HUDEP-2 (cell line): ENCODE results near the gene LPA.
"Not testable (repeated sequence)": the region's sequence is repeated elsewhere in the genome, so short reads cannot be mapped to it uniquely, and the experiment has no call there.

Source experiments
- DNase-seq, 76 experiments: peaks; one replicate each; lab custom pipeline; 2025; ENCODE audit not compliant: unreplicated experiment in 76 of 76; lab: John Stamatoyannopoulos, UW

LPA gene, protein sequence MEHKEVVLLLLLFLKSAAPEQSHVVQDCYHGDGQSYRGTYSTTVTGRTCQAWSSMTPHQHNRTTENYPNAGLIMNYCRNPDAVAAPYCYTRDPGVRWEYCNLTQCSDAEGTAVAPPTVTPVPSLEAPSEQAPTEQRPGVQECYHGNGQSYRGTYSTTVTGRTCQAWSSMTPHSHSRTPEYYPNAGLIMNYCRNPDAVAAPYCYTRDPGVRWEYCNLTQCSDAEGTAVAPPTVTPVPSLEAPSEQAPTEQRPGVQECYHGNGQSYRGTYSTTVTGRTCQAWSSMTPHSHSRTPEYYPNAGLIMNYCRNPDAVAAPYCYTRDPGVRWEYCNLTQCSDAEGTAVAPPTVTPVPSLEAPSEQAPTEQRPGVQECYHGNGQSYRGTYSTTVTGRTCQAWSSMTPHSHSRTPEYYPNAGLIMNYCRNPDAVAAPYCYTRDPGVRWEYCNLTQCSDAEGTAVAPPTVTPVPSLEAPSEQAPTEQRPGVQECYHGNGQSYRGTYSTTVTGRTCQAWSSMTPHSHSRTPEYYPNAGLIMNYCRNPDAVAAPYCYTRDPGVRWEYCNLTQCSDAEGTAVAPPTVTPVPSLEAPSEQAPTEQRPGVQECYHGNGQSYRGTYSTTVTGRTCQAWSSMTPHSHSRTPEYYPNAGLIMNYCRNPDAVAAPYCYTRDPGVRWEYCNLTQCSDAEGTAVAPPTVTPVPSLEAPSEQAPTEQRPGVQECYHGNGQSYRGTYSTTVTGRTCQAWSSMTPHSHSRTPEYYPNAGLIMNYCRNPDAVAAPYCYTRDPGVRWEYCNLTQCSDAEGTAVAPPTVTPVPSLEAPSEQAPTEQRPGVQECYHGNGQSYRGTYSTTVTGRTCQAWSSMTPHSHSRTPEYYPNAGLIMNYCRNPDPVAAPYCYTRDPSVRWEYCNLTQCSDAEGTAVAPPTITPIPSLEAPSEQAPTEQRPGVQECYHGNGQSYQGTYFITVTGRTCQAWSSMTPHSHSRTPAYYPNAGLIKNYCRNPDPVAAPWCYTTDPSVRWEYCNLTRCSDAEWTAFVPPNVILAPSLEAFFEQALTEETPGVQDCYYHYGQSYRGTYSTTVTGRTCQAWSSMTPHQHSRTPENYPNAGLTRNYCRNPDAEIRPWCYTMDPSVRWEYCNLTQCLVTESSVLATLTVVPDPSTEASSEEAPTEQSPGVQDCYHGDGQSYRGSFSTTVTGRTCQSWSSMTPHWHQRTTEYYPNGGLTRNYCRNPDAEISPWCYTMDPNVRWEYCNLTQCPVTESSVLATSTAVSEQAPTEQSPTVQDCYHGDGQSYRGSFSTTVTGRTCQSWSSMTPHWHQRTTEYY (N-terminal part only)

DNA sequence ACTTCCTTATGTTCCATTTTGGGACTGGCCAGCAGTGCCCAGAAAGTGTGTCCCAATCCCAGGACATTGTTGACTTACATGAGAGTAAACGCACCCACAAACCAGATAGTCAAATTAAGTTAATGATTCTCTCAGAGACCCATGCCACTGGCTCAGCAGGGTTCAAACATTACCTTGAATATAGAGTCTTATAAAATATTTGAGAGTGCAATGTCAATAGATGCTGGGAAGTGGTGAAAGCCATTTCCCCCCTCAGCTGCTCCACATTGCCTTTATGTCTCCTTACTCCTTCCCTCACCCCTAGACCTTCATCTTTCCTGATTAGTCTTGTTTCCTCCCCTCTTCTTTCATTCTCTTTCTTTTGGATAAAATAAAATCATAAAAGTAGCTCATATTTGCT, at the start of gene LPA:
Gene LPA (minus strand): TSS at position 78 of the 400 bp plus-strand sequence. CDS start 61 bp downstream, at position 17.
- not testable (repeated sequence) for DNase-seq

DNA sequence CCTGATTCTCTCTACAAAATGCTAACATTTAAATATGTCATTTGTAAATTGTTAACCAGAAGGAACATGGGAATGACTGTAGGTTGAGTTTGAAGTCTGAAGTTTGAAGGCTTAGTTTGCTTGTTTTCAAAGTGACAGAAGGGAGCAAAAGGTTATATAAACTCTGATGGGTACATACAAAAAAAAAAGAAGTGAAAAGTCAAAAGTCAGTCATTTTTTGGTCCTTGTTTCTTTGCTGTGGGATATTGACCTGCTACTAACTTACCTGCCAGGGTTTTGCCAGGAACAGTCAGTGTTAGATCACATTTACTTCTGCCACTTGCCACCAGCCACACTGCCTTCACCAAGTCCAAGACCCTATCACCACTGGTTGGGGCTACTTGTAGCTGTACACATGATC, 44.9 kb upstream of the LPA start:
- not testable (repeated sequence) for DNase-seq

DNA sequence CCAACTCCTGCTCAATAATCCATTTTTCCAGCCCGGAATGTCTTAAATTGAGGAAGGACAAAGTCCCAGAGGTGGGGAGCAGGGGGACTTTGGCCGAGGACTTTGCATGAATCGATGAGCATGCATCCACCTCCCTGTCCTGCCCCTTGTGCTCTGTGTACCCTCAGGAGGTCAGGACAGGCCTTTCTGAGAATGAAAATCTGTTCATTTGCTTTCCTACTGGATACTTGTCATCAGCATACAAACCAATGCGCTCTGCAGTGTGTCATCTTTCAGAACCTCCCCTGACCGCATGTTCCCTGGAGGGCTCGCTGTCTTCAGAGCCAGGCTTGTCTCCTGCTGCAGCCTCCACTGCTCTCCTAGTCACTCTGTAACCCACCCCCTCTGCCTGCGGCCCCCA, 40.6 kb upstream of the LPA start:
- DNase-seq, result not testable (repeated sequence)

DNA sequence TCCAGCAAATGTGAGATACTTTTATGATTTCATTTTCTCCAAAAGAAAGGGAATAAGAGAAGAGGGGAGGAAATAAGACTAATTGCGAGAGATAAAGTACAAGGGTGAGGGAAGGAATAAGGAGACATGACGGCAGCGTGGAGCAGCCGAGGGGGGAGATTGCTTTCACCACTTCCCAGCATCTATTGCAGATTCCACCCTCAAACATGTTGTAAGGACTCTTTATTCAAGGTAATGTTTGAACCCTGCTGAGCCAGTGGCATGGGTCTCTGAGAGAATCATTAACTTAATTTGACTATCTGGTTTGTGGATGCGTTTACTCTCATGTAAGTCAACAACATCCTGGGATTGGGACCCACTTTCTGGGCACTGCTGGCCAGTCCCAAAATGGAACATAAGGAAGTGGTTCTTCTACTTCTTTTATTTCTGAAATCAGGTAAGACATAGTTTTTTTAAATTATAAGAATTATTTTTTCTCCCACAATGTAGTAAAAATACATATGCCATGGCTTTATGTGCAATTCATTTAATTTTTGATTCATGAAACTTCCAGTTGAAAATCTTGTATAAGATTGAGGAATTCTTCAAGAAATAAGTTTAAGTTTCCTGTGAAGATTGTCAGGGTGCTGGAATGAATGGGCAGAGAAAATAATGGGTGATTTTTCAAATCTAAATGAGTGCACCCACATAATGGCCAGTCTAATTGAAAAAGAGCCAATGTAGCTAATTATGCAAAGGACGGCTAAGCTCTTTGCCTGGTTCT, 38.0 kb upstream of the LPA start, which contains the start of gene PLG:
Gene PLG (plus strand): TSS at position 327 of the 763 bp plus-strand sequence. CDS start 61 bp downstream, at position 388.
- DNase-seq, result not testable (repeated sequence)

DNA sequence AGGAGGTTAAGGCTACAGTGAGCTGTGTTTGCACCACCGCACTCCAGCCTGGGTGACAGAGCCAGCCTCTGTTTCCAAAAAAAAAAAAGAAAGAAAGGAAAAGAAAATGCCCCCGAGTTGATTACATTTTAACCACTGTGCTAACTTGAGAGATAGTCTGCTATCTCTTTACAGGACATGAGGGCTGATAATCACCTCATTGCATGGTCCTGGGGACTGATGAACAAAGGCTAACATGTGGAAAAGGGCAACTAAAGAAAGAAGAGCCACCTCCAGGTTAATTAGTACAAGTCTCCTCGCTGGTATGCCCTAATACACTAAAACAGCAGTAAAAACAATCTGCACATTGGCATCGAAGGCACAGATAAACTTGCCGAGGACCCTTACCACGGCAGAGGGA, 33.8 kb upstream of the LPA start:
- DNase-seq, result no peak

DNA sequence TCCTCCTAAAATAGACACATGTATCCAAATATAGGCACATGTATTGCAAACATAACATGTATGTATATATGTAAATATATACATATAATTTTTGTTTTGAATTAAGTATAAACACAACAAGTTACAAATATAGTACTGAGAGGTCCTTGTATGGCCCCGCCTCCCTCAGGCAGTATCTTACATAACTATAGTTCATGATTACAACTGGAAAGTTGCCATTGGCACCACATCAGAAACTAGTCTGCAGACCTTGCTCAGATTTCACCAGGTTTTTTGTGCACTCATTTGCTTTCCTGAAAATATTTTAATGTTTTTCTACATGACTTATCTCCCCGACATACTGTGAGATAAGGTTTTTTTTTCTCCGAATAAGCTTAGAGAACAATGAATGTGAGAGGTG, 32.8 kb upstream of the LPA start:
- not testable (repeated sequence) for DNase-seq

DNA sequence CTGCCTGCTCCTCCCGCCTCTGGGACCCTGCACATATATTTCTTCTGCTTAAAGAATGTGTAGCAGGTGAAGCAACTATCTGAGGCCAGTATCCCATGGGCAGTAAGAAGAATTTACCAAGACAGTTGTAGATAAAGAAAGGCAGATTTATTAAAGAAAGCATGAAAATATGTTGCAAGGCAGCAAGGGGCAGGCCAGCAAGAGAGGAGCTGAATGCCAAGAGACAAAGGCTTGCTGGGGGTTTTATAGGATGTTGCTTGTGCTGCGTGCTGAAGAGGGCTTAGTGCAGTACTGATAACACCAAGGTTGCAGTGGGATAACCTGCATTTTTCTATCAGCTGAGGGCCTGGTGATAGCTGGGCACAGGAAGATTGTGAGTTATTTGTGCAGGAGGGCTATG, 31.5 kb upstream of the LPA start:
- not testable (repeated sequence) for DNase-seq

DNA sequence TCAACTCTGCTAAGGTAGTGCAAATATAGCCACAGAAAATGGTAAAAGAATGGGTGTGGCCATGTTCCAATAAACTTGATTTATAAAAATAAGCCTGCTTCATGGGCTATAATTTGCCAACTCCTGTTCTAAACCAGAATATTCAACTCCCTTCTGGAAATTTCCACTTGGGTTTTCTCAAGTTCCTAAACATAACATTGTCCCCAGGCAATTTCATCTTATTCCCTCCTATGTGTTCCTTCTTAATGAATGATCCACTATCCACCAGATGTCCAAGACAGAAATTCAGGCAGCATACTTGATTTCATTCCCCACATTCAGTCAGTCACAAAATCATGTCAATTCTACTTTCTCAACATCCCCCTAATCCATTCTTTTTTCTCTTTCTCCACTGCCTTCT, 30.9 kb upstream of the LPA start:
- not testable (repeated sequence) for DNase-seq

DNA sequence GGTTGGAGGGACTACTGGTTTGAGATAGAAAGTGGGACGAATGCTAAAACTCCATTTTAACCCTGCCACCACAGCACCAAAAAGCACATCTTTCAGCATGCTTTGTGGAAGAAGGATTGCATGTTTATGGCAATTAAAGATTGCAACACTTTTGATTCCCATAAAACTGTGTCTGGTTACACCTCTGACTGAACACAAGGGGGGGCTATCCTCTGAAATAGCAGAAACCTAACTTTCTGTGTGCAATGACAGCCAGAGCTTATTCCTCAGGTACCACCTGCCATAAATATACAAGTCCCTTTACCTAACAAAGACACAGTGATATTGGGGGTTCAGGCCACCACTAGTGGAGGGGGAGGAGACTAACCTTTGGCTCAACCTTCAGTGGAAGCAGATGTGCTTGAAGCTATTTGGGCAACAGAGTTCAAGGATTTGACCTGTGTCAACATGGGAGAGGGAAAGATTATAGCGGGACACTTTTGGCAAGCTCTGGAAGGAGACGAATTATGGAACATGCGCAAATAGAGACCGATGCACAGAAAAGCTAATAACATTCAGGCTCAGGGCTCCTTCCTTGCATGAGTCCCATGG, 28.4 kb upstream of the LPA start:
- peak in 3 of 76 experiments; percentile 3 to 32 (median 8) for DNase-seq

DNA sequence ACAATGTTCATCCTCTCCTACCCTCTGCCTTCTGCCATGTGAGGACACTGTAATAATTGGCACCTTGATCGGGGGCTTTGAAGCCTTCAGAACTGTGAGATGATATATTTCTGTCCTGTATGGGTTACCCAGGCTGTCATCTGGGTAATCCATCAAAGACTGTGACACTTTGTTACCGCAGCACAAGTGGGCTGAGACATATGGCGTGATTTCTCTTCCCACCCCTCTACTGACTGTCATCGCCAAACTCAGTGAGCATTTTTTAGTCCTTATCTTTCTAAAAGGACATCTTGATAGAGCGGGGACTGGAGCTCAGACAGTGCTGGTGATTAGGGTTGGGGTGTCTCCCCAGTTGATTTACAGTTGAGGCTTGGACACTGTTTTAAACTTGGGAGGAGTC, 27.5 kb upstream of the LPA start:
- no peak for DNase-seq

DNA sequence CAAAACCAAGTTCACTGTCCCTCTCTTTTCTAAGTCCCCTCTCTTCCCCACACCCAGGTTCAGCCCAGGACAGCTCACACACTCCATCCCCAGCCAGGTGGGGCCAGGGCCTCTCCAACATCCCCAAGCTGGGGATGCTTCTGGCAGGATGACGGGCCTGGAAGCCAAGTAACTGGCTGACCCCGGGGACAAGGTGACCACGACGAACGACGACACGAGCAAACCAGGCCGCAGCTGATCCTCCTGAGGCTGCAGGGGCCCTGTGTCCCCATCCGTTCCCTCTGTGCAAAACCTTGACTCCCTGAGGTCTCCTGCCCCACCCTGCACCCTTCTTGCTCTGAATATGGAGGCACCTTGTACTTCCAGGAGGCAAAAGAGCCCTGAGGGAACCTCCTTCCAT, 26.4 kb upstream of the LPA start:
- no peak for DNase-seq

DNA sequence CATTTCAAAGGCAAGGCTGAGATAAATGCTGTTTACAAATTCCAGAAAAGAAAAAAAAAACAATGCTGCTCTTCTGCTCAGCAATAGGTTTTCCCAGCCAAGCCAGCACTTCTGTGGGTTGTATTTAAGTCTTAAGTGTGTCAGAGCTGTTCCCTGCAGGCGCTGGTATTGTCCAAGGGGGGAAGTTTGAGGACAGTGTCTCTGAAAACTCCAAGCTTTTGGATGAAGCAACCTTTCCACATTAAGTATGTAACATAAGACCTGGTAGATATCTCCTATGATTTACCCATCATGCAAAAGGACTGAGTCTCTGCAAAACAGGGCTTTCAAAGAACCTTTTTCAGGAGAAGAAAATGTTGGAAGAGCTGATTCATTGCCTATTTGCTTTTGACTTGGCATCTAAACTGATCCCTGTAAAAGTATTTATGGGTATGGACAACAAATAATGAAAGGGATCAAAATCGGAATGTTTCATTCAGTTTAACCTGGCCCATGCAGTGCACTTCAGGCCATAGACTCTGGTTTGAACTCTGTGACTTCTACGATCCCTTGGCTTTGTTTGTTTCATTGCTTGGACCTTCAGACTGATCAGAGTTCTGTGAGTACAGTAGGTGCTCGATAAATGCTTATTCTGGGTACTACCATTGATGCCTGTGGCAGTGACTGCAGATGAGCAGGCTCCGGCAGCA, 21.8 kb upstream of the LPA start:
- DNase-seq, result no peak

DNA sequence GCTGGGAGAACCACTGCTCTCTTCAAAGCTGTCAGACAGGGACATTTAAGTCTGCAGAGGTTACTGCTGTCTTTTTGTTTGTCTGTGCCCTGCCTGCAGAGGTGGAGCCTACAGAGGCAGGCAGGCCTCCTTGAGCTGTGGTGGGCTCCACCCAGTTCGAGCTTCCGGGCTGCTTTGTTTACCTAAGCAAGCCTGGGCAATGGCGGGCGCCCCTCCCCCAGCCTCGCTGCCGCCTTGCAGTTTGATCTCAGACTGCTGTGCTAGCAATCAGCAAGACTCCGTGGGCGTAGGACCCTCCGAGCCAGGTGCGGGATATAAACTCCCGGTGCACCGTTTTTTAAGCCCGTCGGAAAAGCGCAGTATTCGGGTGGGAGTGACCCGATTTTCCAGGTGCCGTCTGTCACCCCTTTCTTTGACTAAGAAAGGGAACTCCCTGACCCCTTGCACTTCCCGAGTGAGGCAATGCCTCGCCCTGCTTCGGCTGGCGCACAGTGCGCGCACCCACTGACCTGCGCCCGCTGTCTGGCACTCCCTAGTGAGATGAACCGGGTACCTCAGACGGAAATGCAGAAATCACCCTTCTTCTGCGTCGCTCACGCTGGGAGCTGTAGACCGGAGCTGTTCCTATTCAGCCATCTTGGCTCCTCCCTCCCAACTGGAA, 21.2 kb upstream of the LPA start:
- DNase-seq, result not testable (repeated sequence)

DNA sequence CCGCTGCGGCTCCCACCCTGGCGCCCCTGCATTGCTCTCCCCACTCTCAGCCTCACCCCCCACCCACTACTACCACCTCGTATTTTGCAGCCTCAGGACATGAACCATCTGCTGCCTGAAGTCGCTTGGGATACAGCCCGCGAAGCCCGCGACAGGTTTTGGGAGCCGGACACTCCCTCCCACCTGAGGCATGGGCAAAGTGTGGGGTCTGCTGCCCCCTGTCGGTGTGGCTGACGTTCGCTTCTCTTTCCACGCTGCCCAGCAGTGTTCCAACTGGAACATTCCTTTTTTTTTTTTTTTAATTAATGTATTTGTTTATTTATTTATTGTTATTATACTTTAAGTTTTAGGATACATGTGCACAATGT, 15.3 kb upstream of the LPA start:
- DNase-seq, result peak in 2 of 76 experiments; percentile 6 to 7

DNA sequence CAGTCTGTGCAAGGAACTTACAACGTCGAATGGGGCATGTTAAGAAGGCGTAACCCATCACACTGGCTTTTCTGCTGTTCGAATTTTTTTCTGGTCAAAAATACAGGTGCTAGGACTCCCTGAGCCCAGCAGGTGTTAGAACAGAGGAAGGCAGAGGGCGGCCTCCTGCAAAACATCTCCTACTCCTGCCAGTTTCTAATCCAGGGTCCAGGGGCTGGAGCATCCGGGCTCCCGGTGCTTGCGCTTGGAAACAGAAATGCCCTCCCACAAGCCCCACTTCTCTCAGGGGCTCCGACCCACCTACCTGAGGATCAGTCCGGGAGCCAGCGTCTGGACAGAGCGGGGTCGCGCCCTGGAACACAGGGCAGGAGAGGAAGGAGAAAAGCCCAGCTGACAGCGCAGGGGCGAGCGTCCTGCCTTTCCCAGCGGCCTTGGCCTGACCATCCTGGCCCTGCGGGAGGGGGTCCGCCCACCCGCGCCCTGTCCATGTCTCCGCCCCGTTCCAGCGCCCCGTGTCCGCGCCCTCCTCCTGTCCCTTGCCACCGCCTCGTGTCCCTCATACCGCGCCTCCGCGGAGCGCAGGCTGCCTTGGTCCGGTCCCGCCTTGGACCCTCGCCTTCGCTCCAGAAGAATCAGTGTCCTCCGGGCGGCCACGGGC, 14.8 kb upstream of the LPA start:
- DNase-seq, result no peak

DNA sequence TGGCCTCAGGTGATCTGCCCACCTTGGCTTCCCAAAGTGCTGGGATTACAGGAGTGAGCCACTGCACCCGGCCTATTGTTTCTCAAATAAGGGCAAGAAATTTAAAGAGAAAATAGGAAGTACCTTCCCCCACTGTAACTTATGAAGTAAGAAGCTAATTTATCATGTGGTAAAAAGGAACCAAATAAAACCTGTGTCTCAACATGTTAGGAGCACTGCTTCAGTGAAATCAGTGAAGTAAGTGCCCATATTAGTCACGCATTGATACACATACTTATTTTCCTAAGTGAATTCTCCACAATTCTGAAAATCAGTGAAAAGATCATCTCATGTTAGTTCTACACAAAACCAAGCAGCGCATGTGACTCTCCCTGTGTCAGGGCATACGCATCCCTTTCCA, 14.2 kb upstream of the LPA start:
- DNase-seq, result no peak

DNA sequence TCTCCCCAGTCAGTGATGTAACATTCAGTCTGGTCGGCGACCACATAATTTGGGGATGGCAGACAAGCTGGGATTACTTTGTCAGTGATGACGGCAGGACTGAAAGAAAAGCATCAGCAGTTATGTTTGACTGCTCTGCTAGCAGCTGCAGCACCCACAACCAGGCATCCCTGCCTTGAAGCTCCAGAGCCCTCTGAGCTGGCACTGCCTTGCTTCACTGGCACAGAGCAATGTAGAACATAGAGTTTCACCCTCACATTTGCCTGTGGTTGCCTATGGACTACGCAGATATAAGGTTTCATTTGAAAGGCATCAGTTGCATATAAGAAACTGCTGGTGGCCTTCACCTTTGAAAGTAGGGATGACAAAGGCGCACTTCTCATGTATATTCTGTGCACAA, 12.3 kb upstream of the LPA start:
- DNase-seq, result not testable (repeated sequence)

DNA sequence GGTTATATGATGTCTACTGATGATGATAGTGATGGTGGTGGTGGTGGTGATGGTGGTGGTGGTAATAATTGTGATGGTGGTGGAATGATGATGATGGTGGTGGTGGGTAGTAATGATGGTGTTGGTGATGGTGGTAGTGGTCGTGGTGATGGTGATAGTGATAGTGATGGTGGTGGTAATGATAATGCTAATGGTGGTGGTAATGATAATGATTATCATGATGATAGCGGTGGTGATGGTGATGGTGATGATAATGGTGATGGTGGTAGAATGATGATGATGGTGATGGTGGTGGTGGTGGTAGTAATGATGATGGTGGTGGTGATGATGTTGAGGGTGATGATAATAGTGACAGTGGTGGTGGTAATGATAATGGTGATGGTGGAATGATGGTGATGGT, 4.5 kb upstream of the LPA start:
- no peak for DNase-seq
